ENCODE data around the gene GAL3ST3. TPM values are rescaled to one million over a fixed set of nuclear protein-coding genes. Genes with fewer than 3 reads are reported as not detected.

The GAL3ST3 gene
- total RNA-seq, 2 experiments from 2014 or later: not detected

DNA sequence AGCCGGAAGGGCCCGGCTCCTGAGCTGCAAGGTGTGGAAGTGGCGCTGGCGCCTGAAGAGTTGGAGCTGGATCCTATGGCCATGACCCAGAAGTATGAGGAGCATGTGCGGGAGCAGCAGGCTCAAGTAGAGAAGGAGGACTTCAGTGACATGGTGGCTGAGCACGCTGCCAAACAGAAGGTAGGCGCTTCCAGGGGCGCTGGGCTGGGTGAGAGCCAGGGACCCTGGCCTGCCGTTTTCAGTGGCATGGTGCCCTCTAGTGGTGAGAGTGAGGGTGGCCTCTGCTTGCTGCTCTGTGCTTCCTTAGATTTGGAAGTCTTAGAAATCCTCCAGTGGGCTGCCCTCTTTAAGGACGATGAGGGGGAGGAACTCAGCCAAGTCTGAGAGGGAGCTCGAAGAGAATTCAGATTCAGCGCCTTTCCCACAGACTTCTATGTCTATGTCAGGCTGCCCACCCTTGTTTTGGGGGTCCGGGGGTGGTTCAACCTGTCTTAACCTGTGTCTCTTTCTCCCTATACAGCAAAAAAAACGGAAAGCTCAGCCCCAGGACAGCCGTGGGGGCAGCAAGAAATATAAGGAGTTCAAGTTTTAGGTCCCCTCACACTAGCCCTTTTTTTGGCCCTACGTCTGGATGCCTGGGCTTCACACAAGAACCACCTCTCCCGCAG is 19.3 kb upstream of the GAL3ST3 start:
- Mint-ChIP-seq H3K36me3 (ENCODE audit: low read depth) (peaks cover 75% of the 10 kb centered on the region), H3K4me3 (peak overlapping the region; percentile 21)

DNA sequence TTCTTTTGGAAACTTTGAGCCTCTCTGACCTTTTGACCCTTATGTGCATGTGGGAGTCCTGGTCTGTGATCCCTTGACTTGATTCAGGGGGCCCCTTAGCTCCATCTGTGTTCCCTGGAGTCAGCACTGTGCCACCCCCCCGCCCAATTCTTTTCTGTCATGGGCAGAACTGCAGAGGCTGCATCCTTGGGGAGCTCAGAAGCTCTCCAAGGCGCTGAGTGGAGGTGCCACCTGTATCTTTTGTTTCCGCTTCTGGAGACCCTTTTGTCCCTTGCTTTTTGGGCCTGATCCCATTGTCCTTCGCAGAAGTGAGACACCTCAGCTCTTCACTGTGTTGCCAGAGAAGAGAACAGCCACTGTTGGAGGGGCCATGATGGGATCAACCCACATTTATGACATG is 18.7 kb upstream of the GAL3ST3 start:
- Mint-ChIP-seq H3K4me3 (no peak overlapping the region), H3K27me3 (no peaks in the 10 kb centered on the region), H3K27ac (peak overlapping the region; percentile 93), H3K9me3 (no peaks in the 10 kb centered on the region), H3K4me1 (peaks cover 61% of the 10 kb centered on the region), H3K36me3 (ENCODE audit: low read depth) (peaks cover 80% of the 10 kb centered on the region)
- POLR2A ChIA-PET: interaction anchor here (0.8 to 10.7 kb wide), 6 partner anchors 9 to 66 kb away, joined by 3 to 103 read pairs (median 4); partner anchors contain the start of gene SF3B2
- no peak for DNase-seq
- CTCF ChIA-PET: interaction anchor here (0.7 to 7.2 kb wide), 17 partner anchors 9 to 177 kb away, joined by 3 to 60 read pairs (median 7); partner anchors contain the start of genes CCDC85B and SF3B2

More for the DNA sequence above, 19.3 kb upstream of the GAL3ST3 start:
- H3K4me1 Mint-ChIP-seq: peaks cover 64% of the 10 kb centered on the region
- CTCF ChIA-PET: interaction anchor here (0.7 to 7.2 kb wide), 24 partner anchors 8 to 178 kb away, joined by 3 to 60 read pairs (median 6); partner anchors contain the start of genes CCDC85B and SF3B2
- no peaks in the 10 kb centered on the region for H3K9me3 Mint-ChIP-seq
- POLR2A ChIA-PET: interaction anchor here (0.6 to 10.7 kb wide), 11 partner anchors 9 to 125 kb away, joined by 3 to 103 read pairs (median 4); partner anchors contain the start of gene SF3B2
- H3K27me3 Mint-ChIP-seq: no peaks in the 10 kb centered on the region
- peak; percentile 75 for DNase-seq
- peak overlapping the region; percentile 93 for H3K27ac Mint-ChIP-seq

DNA sequence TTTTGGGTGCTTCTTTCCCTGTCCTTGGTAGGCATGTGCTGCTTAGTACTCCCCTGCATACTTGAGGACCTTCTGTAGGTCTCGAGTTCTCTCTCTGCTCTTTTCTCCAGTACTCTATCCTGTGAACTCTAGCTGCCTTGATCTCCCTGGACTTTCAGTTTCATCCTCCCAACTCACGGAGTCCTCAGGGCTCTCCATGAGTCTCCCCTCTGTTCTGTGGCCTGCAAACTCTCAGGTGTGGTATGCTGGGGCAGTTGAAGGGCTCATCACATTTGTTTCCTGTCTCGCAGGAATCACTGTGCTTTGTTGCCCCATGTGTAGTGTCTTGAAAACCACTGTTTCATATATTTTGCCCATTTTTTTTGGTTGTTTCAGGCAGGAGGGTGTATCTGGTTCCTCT is 17.8 kb upstream of the GAL3ST3 start:
- ChIA-PET CTCF (interaction anchor here (0.6 to 7.2 kb wide), 7 partner anchors 14 to 74 kb away, joined by 4 to 60 read pairs (median 27); partner anchors contain the start of gene SF3B2), POLR2A (interaction anchor here (6.1 to 10.7 kb wide), 2 partner anchors 14 to 15 kb away, joined by 88 to 103 read pairs; partner anchors contain the start of gene SF3B2)
- DNase-seq: no peak
- Mint-ChIP-seq H3K4me1 (peaks cover 53% of the 10 kb centered on the region), H3K36me3 (ENCODE audit: low read depth) (peaks cover 76% of the 10 kb centered on the region), H3K9me3 (no peaks in the 10 kb centered on the region), H3K27me3 (no peaks in the 10 kb centered on the region), H3K4me3 (no peak overlapping the region), H3K27ac (peak overlapping the region; percentile 66)

DNA sequence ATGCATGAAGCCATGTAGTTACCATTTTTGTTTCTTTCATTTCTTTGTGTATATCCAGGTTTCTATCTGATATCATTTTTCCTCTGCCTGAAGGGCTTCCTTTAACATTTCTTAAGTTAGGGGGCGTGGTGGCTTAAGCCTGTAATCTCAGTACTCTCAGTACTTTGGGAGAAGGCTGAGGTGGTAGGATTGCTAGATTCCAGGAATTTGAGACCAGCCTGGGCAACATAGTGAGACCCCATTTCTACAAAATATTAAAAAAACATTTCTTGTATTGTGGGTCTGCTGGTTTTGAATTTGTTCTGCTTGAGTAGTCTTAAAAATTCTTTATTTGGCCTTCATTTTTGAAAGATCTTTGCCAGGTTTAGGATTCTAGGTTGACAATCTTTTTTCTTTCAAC is 15.6 kb upstream of the GAL3ST3 start:
- Mint-ChIP-seq H3K4me1 (peaks cover 55% of the 10 kb centered on the region), H3K27me3 (no peaks in the 10 kb centered on the region), H3K27ac (no peak overlapping the region), H3K4me3 (no peak overlapping the region), H3K9me3 (no peaks in the 10 kb centered on the region), H3K36me3 (ENCODE audit: low read depth) (peaks cover 88% of the 10 kb centered on the region)
- ChIA-PET POLR2A (interaction anchor here (10.7 kb wide), 1 partner anchor 12 kb away, joined by 103 read pairs; the partner anchor contains the start of gene SF3B2), CTCF (interaction anchor here (1.4 to 1.9 kb wide), 2 partner anchors 12 to 20 kb away, joined by 3 to 6 read pairs; partner anchors contain the start of gene SF3B2)
- no peak for DNase-seq

DNA sequence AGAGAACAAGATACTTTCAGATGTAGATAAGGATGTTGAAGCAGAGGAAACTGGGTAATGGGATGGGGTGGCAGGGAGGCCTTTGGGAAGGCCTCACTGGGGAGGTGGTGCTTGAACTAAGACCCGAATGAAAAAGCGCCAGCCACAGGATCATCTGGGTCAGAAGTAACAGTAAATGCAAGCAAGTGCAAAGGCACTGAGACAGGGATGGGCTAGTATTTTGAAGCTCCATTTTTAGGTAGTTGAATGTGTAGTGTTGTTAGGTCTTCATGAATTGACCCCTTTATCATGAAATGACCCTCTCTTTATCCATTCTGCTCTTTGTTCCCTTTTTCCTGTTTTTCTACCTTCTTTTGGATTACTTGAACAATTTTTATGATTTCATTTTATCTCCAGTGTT is 14.9 kb upstream of the GAL3ST3 start:
- peaks cover 90% of the 10 kb centered on the region for H3K36me3 Mint-ChIP-seq (ENCODE audit: low read depth)
- no peak overlapping the region for H3K4me3 Mint-ChIP-seq
- H3K9me3 Mint-ChIP-seq: no peaks in the 10 kb centered on the region
- H3K27ac Mint-ChIP-seq: no peak overlapping the region
- ChIA-PET POLR2A (interaction anchor here (10.7 kb wide), 1 partner anchor 11 kb away, joined by 103 read pairs; the partner anchor contains the start of gene SF3B2), CTCF (interaction anchor here (0.6 to 1.9 kb wide), 4 partner anchors 11 to 352 kb away, joined by 3 to 6 read pairs (median 4); partner anchors contain the start of genes KAT5 and SF3B2)
- no peaks in the 10 kb centered on the region for H3K27me3 Mint-ChIP-seq
- no peak for DNase-seq
- H3K4me1 Mint-ChIP-seq: peaks cover 48% of the 10 kb centered on the region

DNA sequence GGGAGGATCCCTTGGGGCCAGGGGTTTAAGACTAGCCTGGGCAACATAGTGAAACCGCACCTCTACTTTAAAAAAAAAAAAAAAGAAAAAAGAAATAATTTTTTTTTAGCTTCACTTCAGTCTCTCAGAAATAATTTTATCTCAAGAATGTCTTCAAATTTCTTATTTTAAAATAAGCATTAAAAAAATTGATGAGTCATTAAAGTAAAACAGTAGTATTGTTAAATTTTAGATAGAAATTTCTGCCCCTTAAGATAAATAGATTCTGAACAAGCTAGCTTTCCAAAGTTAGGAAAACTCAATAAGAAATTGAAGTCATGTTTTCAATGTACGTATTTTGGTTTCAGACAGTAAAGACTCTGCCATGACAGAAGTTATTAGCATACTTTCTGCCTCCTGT is 13.4 kb upstream of the GAL3ST3 start:
- H3K27ac Mint-ChIP-seq: no peak overlapping the region
- no peak overlapping the region for H3K4me3 Mint-ChIP-seq
- ChIA-PET CTCF (interaction anchor here (1.3 to 1.7 kb wide), 2 partner anchors 10 to 17 kb away, joined by 4 to 5 read pairs; partner anchors contain the start of gene SF3B2), POLR2A (interaction anchor here (10.7 kb wide), 1 partner anchor 9 kb away, joined by 103 read pairs; the partner anchor contains the start of gene SF3B2)
- peaks cover 39% of the 10 kb centered on the region for H3K4me1 Mint-ChIP-seq
- DNase-seq: no peak
- H3K27me3 Mint-ChIP-seq: no peaks in the 10 kb centered on the region
- peaks cover 90% of the 10 kb centered on the region for H3K36me3 Mint-ChIP-seq (ENCODE audit: low read depth)
- no peaks in the 10 kb centered on the region for H3K9me3 Mint-ChIP-seq

DNA sequence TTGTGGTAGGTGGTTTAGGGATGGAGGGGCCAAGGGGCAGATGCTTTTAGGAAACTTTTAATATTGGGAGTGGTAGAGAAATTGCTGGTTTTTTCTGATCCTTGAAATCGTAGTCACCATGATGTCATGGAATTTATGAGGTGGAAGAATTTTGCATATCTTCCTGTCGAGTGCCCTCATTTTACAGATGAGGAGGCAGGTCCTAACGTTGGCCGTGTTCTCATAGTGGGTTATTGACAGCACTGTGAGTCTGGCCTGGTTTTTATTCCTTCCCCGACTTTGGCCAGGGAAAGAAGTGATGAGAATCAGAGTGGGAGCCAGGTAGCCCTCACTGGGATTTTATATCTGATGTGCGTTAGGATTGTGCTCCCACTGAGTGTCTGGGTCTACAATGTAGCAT is 12.3 kb upstream of the GAL3ST3 start:
- no peak for DNase-seq
- peaks cover 89% of the 10 kb centered on the region for H3K36me3 Mint-ChIP-seq (ENCODE audit: low read depth)
- ChIA-PET POLR2A (no interaction called here), CTCF (no interaction called here)
- H3K4me1 Mint-ChIP-seq: peaks cover 30% of the 10 kb centered on the region
- H3K27me3 Mint-ChIP-seq: no peaks in the 10 kb centered on the region
- H3K9me3 Mint-ChIP-seq: no peaks in the 10 kb centered on the region
- H3K27ac Mint-ChIP-seq: no peak overlapping the region
- no peak overlapping the region for H3K4me3 Mint-ChIP-seq

DNA sequence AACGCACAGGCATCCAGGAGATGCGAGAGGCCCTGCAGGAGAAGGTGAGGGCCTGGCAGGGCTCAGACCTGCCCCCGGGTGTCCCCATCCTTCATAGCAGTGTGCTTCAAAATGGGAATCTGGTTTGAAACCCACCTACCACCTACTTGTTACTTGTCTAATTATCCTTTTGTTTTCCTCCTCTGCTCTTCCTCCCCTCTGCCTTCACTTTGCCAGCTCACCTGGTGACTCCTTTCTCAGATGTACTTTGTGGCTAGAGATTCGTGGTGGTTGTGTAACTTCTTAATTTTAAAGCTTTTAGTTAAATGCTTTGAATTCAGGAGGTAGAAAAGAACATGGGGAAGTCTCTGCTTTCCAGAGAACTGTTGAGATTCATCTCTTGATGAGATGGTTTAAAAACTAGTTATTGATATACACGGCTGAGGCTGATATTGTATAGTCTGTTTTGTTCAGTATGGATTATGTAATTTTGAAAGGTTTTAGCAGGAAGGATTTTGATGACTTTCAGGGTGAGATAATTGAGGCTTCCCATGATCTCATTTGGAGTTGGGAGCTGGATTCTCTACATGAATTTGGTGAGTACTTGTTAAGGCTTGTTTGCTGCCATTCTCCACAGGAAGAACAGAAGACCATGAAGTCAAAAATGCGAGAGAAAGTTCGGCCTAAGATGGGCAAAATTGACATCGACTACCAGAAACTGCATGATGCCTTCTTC is 11.2 kb upstream of the GAL3ST3 start:
- H3K27me3 Mint-ChIP-seq: no peaks in the 10 kb centered on the region
- POLR2A ChIA-PET: interaction anchor here (0.6 to 1.6 kb wide), 2 partner anchors 9 to 18 kb away, joined by 3 to 7 read pairs; no protein-coding TSS in a partner anchor
- H3K4me1 Mint-ChIP-seq: peaks cover 28% of the 10 kb centered on the region
- no peak overlapping the region for H3K4me3 Mint-ChIP-seq
- H3K9me3 Mint-ChIP-seq: no peaks in the 10 kb centered on the region
- H3K36me3 Mint-ChIP-seq (ENCODE audit: low read depth): peaks cover 89% of the 10 kb centered on the region
- DNase-seq: no peak
- CTCF ChIA-PET: interaction anchor here (2.1 to 3.2 kb wide), 2 partner anchors 9 to 15 kb away, joined by 7 to 24 read pairs; no protein-coding TSS in a partner anchor
- H3K27ac Mint-ChIP-seq: peak overlapping the region; percentile 0

DNA sequence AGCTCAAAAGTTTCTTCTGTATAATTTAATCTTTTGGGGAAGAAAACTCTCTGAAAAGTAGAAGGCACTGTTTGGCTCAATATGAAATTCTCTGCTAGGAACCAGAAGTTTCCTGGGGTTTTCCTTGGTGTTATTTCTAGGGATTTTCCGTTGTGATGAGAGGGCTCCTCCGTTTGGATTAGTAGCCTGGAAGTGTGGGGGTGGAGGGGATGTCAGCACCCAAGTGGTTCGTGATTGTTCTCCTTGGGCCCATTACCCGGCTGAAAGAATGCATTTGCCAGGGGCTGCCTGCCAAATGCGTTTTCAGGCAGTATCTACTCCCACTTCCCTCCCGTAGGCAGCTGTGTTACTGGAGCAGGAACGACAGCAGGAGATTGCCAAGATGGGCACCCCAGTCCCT is 7.5 kb upstream of the GAL3ST3 start:
- CTCF ChIA-PET: interaction anchor here (2.7 kb wide), 1 partner anchor 12 kb away, joined by 12 read pairs; no protein-coding TSS in a partner anchor
- no peak overlapping the region for H3K4me3 Mint-ChIP-seq
- no peak for DNase-seq
- H3K9me3 Mint-ChIP-seq: no peaks in the 10 kb centered on the region
- peaks cover 81% of the 10 kb centered on the region for H3K36me3 Mint-ChIP-seq (ENCODE audit: low read depth)
- POLR2A ChIA-PET: no interaction called here
- no peaks in the 10 kb centered on the region for H3K27me3 Mint-ChIP-seq
- peaks cover 33% of the 10 kb centered on the region for H3K4me1 Mint-ChIP-seq
- no peak overlapping the region for H3K27ac Mint-ChIP-seq

DNA sequence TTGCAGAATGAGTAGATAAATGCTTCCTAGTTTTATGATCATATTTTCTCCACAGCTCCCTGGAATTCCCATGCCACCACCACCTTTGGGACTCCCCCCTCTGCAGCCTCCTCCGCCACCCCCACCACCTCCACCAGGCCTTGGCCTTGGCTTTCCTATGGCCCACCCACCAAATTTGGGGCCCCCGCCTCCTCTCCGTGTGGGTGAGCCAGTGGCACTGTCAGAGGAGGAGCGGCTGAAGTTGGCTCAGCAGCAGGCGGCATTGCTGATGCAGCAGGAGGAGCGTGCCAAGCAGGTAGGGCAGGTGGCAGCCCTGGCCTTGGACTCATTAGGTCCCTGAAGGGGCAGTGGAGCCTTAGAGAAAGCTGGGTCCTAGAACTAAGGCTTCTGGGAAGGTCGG is 6.1 kb upstream of the GAL3ST3 start:
- peaks cover 68% of the 10 kb centered on the region for H3K36me3 Mint-ChIP-seq (ENCODE audit: low read depth)
- DNase-seq: no peak
- ChIA-PET CTCF (interaction anchor here (2.7 to 4.1 kb wide), 2 partner anchors 10 to 14 kb away, joined by 12 to 19 read pairs; no protein-coding TSS in a partner anchor), POLR2A (interaction anchor here (6.3 kb wide), 1 partner anchor 12 kb away, joined by 103 read pairs; the partner anchor contains the start of gene PACS1)
- no peaks in the 10 kb centered on the region for H3K9me3 Mint-ChIP-seq
- no peak overlapping the region for H3K4me3 Mint-ChIP-seq
- H3K27ac Mint-ChIP-seq: no peak overlapping the region
- H3K27me3 Mint-ChIP-seq: no peaks in the 10 kb centered on the region
- H3K4me1 Mint-ChIP-seq: peaks cover 34% of the 10 kb centered on the region

DNA sequence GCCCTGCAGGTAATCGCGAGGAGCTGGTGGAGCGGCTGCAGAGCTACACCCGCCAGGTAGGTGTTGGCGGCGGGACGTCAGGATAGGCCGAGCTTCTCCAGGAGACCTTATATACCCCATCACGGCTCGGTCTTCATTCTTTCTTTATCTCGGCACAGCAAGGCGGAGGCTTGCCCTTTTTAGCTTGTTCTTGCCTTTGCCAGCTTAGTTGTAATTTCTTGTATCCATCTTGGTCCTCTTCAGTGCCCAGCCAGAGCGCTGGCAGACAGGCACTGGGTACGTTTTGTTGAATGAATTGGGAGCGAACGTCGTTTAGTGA is 3.7 kb upstream of the GAL3ST3 start:
- ChIA-PET POLR2A (interaction anchor here (0.9 to 6.3 kb wide), 25 partner anchors 11 to 414 kb away, joined by 3 to 103 read pairs (median 5); partner anchors contain the start of genes BANF1, CATSPER1, CCDC85B and EIF1AD), CTCF (interaction anchor here (0.9 to 4.1 kb wide), 15 partner anchors 8 to 346 kb away, joined by 3 to 40 read pairs (median 6); partner anchors contain the start of genes CCDC85B and KAT5)
- Mint-ChIP-seq H3K27ac (peak overlapping the region; percentile 96), H3K27me3 (peaks cover 2% of the 10 kb centered on the region), H3K9me3 (no peaks in the 10 kb centered on the region), H3K4me3 (peak overlapping the region; percentile 100), H3K36me3 (ENCODE audit: low read depth) (peaks cover 45% of the 10 kb centered on the region), H3K4me1 (peaks cover 37% of the 10 kb centered on the region)
- DNase-seq: no peak

Data from activated CD4-positive, alpha-beta memory T cell treated with anti-CD3 and anti-CD28 coated beads, Interleukin-2, amount 10 ng/mL, durations not matched to agents 7 days and 5 days (primary cell).